HG03139 (cell line): ENCODE results near the gene TNIK.
"Not testable (repeated sequence)": the region's sequence is repeated elsewhere in the genome, so short reads cannot be mapped to it uniquely, and the experiment has no call there.

Experiments used
- ATAC-seq: cut with Tn5 transposase; IDR thresholded peaks from one replicate; pipeline ENCODE4 v1.9.1; 2021; ENCODE audit not compliant: unreplicated experiment

The TNIK gene

GRCh38 chr3:171150945-171151344 is 309.3 kb downstream of the TNIK start:
- no peak for ATAC-seq

DNA sequence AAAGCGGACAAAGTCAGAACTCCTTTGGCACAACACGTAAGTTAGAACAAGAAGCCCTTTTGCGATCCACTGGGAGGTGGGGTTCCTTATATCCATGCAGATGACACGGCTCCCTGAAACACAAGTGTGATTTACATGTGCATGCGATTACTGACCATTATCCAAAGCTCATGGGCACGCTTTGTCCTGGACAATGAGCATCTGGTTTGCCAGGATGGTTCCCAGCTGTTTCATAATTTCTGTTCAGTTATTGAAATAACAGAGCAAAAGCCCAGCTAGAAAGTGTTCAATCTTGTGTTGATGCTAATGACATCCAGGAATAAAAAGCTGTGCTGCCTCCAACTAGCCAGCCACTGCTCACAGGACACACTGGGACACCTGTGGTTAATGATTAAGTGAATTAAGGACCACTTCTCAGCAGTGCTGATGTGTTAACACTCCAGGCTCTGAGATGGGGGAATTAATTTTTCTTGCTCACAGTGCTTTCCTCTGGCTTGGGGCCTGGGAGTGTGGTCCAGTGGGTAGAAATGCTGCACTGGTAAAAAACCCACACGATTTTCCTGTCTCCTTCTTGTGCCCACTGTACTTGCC is 310.6 kb downstream of the TNIK start:
- no peak for ATAC-seq

- ATAC-seq, result no peak
Measured at GRCh38 chr3:171145798-171146197, 314.4 kb downstream of the TNIK start.

- no peak for ATAC-seq
Measured at GRCh38 chr3:171142985-171143384, 317.2 kb downstream of the TNIK start.

- no peak for ATAC-seq
Measured at GRCh38 chr3:171140246-171140645, 320.0 kb downstream of the TNIK start.

DNA sequence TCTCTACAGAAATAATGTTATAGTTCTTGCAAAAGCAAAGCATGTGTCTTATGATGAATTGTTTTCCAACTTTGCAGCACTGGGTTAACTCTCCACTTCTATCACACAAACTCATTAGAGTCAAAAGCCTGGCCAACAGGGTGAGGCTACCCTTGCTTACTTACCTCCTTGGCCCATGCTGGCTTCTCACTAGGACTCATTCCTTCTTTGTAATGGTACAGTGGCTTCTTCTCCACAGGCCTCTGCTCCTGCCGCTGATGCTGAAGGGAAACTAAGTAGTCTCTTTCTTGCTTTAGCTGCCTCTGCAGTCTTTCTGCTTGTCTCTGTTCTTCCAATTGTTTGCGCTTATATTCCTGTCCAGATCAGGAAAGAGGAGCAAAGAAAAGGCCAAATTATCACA is 322.2 kb downstream of the TNIK start:
- ATAC-seq, result no peak

GRCh38 chr3:171135549-171135948 is 324.7 kb downstream of the TNIK start:
- ATAC-seq, result no peak

DNA sequence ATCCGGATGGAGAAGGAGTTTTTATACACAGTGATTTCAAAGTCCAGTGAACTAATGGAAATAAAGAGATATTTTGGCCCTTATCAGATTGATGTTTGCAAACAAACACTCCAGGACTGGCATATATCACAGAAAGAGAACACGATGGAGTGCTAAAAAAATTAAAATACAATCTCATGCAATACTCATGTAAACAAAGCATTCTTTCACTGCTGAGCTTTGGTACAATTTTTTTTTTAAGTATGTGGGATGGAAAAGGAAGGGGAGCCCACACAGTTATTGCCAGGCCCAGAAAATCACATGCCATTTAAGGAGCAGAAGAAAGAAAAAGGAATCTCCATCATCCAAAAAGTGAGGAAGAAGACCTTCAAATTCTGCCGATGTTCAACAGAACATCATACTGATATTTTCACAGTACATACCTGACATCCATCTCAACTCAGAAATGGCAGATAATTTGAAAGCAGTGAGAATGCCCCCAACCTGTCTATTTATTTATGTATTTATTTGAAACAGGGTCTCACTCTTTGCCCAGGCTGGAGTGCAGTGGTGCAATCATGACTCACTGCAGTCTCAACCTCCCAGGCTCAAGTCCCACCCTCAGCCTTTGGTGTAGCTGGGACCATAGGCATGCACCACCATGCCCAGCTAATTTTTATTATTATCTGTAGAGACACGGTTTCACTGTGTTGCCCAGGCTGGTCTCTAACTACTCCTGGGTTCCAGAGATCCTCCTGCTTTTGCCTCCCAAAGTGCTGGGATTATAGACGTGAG is 326.2 kb downstream of the TNIK start:
- no peak for ATAC-seq

DNA sequence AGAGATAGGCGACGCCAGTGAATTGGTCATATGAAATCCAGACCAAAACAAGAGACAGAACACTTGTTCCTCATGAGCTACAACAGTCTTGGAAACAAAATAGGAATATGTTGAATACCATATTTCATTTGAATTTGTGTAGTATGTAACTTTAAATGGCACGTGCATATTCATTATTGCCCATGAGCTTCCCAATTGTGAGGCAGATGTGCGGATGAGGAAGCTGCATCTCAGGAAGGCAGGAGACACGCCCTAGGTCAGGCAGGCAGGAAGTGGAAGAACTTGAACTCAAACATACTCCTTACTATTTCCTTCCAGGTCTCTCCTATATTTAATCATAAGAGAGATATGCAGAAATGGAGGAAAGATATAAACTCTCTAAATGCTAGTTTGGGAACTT is 326.9 kb downstream of the TNIK start:
- no peak for ATAC-seq

- no peak for ATAC-seq
Measured at GRCh38 chr3:171132873-171133272, 327.3 kb downstream of the TNIK start.

DNA sequence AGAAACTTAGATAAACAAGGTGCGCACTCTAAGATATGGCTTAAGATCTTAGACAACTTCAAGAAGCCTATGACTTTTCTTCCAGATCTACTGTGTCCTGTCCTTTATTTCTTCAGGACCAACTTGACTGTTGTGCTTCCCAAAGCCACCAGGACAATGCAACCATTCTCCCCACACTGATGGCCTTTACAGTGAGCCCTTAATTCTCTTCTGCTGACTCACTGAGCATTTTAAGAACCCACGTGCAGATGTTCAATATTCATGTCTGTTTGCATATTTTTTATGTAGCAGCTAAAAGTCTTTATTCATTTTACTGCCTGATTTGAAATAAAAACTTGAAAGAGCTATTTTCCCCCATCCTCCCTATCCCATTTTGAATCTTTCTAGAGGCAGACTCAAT is 330.4 kb downstream of the TNIK start:
- no peak for ATAC-seq

DNA sequence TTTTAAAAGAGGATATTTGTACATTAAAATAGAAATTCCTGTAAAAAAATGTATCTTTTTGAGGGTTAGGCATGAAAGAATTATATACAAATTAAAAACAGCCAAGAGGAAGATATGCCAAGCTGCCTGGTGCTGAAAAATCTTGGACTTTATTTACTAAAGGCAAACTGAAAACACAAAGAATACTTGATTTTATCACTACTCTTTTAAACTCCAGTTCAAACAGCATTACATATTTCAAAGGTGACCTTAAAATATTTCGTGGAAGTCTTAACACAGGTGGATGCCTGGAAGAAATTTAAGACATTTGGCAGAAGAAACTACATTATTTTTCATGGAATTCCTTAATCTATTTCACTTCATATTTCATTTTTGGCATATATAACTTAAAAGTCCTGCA is 332.6 kb downstream of the TNIK start:
- no peak for ATAC-seq

DNA sequence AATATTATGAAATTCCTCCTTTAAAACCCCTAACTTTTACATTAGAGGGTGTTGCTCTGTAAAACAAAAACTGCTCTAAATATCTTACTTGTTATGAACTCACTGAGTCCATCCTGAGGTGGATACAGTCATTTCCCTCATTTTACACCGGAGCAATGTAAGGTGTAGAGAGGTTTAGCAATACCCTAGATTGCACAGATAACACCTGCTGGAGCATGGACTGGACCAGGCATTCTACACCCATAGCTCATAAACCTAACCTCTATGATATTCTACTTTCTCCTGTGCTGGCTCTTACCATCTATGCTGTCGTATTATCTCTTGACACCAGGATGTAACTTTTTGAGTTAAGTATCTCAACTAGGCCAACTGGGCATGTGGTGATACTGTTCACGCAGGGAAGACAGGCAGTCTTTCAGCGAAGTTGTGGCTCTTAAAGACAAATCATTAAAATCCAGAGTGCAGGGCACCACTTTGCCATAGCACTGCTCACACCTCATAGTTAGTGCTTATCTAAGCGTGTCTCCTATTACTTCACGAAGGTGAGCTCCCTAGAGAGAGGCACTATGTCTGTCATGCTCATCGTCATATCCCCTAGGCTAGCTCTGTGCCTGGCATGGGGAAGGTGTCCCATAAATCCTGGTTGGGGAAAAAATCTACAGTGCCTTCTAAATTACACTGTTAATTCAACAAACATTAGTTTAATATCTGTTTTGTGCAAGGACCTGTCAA is 333.6 kb downstream of the TNIK start:
- ATAC-seq, result no peak

DNA sequence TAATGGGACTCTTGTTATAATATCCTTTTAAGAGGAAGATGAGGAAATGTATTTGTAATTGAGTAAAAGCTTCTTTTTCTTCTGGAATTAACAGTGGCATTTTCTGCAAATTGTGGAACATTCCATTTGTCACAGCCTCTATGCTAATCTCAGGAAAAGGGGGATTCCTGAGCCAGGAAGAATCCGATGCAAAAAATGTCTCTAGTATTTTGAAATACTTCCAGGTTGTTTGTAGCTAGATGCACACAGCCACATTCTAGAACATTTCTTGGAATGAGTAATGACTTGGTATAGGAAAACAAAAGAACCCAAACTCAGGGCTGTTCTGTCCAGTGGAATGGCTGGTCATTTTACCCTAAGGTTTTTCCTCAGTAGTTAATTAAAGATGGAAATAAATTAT is 335.2 kb downstream of the TNIK start:
- ATAC-seq, result no peak

DNA sequence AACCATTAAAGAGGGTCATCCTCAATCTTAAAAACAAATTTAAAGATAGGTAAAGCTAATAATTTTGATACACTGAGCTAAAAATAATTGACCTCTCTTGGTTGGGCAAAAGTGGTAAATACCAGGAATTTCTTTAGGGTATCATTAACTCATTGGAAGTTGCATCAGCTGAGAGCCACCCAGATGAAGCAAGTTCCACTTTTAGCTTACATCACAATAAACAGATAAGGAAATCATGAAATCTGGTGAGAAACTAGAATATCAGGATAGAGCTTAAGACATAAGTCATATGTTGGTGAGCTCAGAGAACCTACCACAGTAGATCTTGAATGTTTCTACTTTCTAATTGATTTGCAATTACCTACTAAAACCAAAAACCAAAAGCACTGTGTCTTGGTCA is 336.3 kb downstream of the TNIK start:
- ATAC-seq, result no peak

GRCh38 chr3:171122861-171123260 is 337.3 kb downstream of the TNIK start:
- ATAC-seq, result no peak

DNA sequence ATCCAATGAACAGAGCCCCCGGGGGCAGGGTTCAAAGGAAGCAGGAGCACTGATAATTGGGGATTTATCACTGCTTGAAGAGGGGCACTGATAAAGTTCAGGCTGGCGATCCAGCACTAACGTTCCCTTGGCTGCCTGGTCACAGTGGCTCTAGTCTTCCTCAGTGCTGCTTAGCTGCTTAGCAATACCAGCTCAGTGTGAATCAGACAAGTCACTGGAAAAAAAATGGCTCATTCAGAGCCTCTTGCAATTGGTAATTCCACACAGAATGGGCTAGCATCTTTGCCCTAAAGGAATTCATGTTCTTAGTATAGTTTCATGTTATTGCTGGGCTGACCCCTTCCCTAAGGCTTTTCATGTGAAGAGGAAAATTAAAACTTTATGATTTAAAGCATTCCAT is 338.0 kb downstream of the TNIK start:
- no peak for ATAC-seq

GRCh38 chr3:171121801-171122200 is 338.4 kb downstream of the TNIK start:
- no peak for ATAC-seq

DNA sequence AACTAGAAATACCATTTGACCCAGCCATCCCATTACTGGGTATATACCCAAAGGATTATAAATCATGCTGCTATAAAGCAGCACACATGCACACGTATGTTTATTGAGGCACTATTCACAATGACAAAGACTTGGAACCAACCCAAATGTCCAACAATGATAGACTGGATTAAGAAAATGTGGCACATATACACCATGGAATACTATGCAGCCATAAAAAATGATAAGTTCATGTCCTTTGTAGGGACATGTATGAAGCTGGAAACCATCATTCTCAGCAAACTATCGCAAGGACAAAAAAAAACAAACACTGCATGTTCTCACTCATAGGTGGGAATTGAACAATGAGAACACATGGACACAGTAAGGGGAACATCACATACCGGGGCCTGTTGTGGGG is 340.8 kb downstream of the TNIK start:
- ATAC-seq, result not testable (repeated sequence)

DNA sequence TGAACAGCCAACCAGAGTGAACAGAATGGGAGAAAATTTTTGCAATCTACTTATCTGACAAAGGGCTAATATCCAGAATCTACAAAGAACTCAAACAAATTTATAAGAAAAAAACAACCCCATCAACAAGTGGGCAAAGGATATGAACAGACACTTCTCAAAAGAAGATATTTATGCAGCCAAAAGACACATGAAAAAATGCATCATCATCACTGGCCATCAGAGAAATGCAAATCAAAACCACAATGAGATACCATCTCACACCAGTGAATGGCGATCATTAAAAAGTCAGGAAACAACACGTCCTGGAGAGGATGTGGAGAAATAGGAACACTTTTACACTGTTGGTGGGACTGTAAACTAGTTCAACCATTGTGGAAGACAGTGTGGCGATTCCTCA is 341.2 kb downstream of the TNIK start:
- not testable (repeated sequence) for ATAC-seq

- no peak for ATAC-seq
Measured at GRCh38 chr3:171116824-171117395, 343.3 kb downstream of the TNIK start.

GRCh38 chr3:171116365-171116764 is 343.8 kb downstream of the TNIK start:
- ATAC-seq, result no peak
